ENCODE data around the gene PI4KA.

GRCh38 chr22:20877715-20878114 lies 19.1 kb upstream of the PI4KA start:
- TF ChIP-seq POLR2A (IDR thresholded peaks at IDR 0.05) = no peak
- TF ChIP-seq, protein P1, sequence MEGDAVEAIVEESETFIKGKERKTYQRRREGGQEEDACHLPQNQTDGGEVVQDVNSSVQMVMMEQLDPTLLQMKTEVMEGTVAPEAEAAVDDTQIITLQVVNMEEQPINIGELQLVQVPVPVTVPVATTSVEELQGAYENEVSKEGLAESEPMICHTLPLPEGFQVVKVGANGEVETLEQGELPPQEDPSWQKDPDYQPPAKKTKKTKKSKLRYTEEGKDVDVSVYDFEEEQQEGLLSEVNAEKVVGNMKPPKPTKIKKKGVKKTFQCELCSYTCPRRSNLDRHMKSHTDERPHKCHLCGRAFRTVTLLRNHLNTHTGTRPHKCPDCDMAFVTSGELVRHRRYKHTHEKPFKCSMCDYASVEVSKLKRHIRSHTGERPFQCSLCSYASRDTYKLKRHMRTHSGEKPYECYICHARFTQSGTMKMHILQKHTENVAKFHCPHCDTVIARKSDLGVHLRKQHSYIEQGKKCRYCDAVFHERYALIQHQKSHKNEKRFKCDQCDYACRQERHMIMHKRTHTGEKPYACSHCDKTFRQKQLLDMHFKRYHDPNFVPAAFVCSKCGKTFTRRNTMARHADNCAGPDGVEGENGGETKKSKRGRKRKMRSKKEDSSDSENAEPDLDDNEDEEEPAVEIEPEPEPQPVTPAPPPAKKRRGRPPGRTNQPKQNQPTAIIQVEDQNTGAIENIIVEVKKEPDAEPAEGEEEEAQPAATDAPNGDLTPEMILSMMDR (IDR thresholded peaks at IDR 0.05) = no peak
